WTC11 (cell line): Measurements from ENCODE around the gene TMC6. TPM values are rescaled to one million over a fixed set of nuclear protein-coding genes. Genes with fewer than 3 reads are reported as not detected.

Experiments
- ATAC-seq: fragments of 200-7000 bp; cut with Tn5 transposase; 2 replicates; pipeline ENCODE4 v1.10.0; 2021; ENCODE audit warnings: mild to moderate bottlenecking, moderate library complexity
- CTCF ChIA-PET: fragments of 300-600 bp; sonication (Branson Sonifier 250); formaldehyde crosslinking; loops from one replicate; lab custom pipeline; 2021; ENCODE audit warnings: antibody characterized with exemption; lab: Charles Lee
- POLR2A ChIA-PET: fragments of 350-600 bp; sonication (Branson Sonifier 250); formaldehyde crosslinking; loops from one replicate; lab custom pipeline; 2021; ENCODE audit warnings: antibody characterized with exemption; lab: Charles Lee
- DNase-seq: peaks from one replicate; pipeline ENCODE4 v3.0.0; 2021; ENCODE audit warnings: low spot score
- H3K27ac Mint-ChIP-seq: 2 replicates; pipeline ENCODE4 v1.8.0; 2021; ENCODE audit warnings: mixed read lengths
- H3K27me3 Mint-ChIP-seq: 2 replicates; pipeline ENCODE4 v1.8.0; 2021; ENCODE audit warnings: low read depth, mild to moderate bottlenecking, moderate library complexity, mixed read lengths
- H3K36me3 Mint-ChIP-seq: 2 replicates; pipeline ENCODE4 v1.8.0; 2021; ENCODE audit warnings: mixed read lengths
- H3K4me1 Mint-ChIP-seq: 2 replicates; pipeline ENCODE4 v1.8.0; 2022; ENCODE audit warnings: mixed read lengths
- H3K4me3 Mint-ChIP-seq: 2 replicates; pipeline ENCODE4 v1.8.0; 2021; ENCODE audit warnings: mild to moderate bottlenecking, moderate library complexity, mixed read lengths
- H3K9me3 Mint-ChIP-seq: 2 replicates; pipeline ENCODE4 v1.8.0; 2021; ENCODE audit warnings: mixed read lengths
- CREB1 ChIP-seq: sonication (generic); formaldehyde crosslinking; IDR thresholded peaks from 2 replicates; pipeline ENCODE4 v1.8.0; 2023; ENCODE audit warnings: mild to moderate bottlenecking, missing genetic modification reagents
- ETV6 ChIP-seq: sonication (generic); formaldehyde crosslinking; IDR thresholded peaks from 2 replicates; pipeline ENCODE4 v1.8.1; 2022; ENCODE audit warnings: mild to moderate bottlenecking, missing genetic modification reagents
- JUN ChIP-seq: sonication (generic); formaldehyde crosslinking; IDR thresholded peaks from 2 replicates; pipeline ENCODE4 v1.8.0; 2023; ENCODE audit warnings: mild to moderate bottlenecking, missing genetic modification reagents
- MXD4 ChIP-seq: fragments of 250-450 bp; sonication (Bioruptor Pico); IDR thresholded peaks from 2 replicates; pipeline ENCODE4 v1.8.0; 2021; ENCODE audit warnings: mild to moderate bottlenecking, moderate library complexity, borderline replicate concordance
- NFATC4 ChIP-seq: fragments of 250-450 bp; sonication (Bioruptor Pico); IDR thresholded peaks from 2 replicates; pipeline ENCODE4 v1.9.0; 2021; ENCODE audit warnings: mild to moderate bottlenecking
- PRRX2 ChIP-seq: fragments of 250-450 bp; sonication (Bioruptor Pico); IDR thresholded peaks from 2 replicates; pipeline ENCODE4 v1.8.0; 2021; ENCODE audit warnings: mild to moderate bottlenecking
- RELA ChIP-seq: sonication (generic); formaldehyde crosslinking; IDR thresholded peaks from 2 replicates; pipeline ENCODE4 v1.8.1; 2022; ENCODE audit warnings: missing genetic modification reagents, mild to moderate bottlenecking, borderline replicate concordance
- SMAD4 ChIP-seq: sonication (generic); formaldehyde crosslinking; IDR thresholded peaks from 2 replicates; pipeline ENCODE4 v1.8.0; 2022; ENCODE audit warnings: mild to moderate bottlenecking, missing genetic modification reagents
- TP53 ChIP-seq: sonication (generic); formaldehyde crosslinking; IDR thresholded peaks from 2 replicates; pipeline ENCODE4 v1.8.1; 2023; ENCODE audit warnings: mild to moderate bottlenecking, missing genetic modification reagents
- ZNF138 ChIP-seq: sonication (generic); formaldehyde crosslinking; conservative IDR thresholded peaks from 2 replicates; pipeline ENCODE4 v1.8.1; 2022; ENCODE audit warnings: mild to moderate bottlenecking, moderate library complexity, missing genetic modification reagents
- ZNF317 ChIP-seq: sonication (generic); formaldehyde crosslinking; IDR thresholded peaks from 2 replicates; pipeline ENCODE4 v1.8.1; 2023; ENCODE audit warnings: low read depth, mild to moderate bottlenecking, moderate library complexity, missing genetic modification reagents, borderline replicate concordance
- ZNF423 ChIP-seq: fragments of 250-450 bp; sonication (Bioruptor Pico); IDR thresholded peaks from 2 replicates; pipeline ENCODE4 v2.1.2; 2022; ENCODE audit warnings: mild to moderate bottlenecking, moderate library complexity
- total RNA-seq: library from RNA; stranded (reverse); gene quantifications from 3 replicates; pipeline ENCODE4 v1.2.3, GENCODE V29; 2021
- TF ChIP-seq, protein P1 (sequence below): sonication (generic); formaldehyde crosslinking; IDR thresholded peaks from 2 replicates; pipeline ENCODE4 v1.8.1; 2023; ENCODE audit warnings: mild to moderate bottlenecking, missing genetic modification reagents, borderline replicate concordance
- TF ChIP-seq, protein P2 (sequence below): sonication (generic); formaldehyde crosslinking; IDR thresholded peaks from 2 replicates; pipeline ENCODE4 v1.8.1; 2022; ENCODE audit warnings: missing genetic modification reagents, borderline replicate concordance
- TF ChIP-seq, protein P3 (sequence below): sonication (generic); formaldehyde crosslinking; IDR thresholded peaks from 2 replicates; pipeline ENCODE4 v1.8.1; 2023; ENCODE audit warnings: mild to moderate bottlenecking, moderate library complexity, missing genetic modification reagents
- TF ChIP-seq, protein P4 (sequence below): fragments of 250-450 bp; sonication (Bioruptor Pico); IDR thresholded peaks from 2 replicates; pipeline ENCODE4 v1.9.0; 2021; ENCODE audit warnings: mild to moderate bottlenecking, borderline replicate concordance
- TF ChIP-seq, protein P5 (sequence below): sonication (generic); formaldehyde crosslinking; IDR thresholded peaks from 2 replicates; pipeline ENCODE4 v1.8.1; 2022; ENCODE audit warnings: mild to moderate bottlenecking, moderate library complexity, missing genetic modification reagents

TMC6 gene
- total RNA-seq, 1 experiment from 2014 or later: 120 TPM

DNA sequence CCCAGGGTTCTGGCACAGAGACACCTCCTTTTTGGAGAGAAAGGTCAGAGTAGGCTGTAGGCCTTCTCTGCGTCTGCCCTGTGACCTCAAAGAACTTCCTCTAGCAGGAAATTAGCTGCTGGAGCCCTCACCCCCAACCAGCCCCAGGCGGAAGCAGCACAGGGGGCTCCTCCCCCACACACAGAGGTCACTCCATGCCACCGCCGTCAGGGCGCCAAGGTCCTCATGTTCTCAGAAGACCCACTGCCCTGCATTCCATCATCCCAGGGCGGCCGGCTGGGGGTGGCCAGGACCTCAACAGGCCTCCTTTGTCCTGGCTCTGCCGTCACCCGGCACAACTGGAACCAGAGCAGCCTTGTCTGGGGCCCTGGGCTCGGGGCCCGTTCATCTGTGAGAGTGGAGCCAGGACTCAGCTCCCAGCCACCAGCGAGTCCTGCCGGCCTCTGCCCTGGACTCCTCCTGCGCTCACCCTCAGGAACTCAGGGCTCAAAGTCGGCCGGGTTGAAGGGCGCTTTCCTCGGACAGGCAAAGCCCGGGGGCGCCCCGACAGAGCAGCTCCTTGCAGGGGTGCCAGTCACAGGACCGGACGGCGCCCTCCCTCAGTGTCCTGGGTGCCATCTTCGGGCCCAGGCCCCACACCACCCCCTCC is 1.2 kb downstream of the TMC6 start (continued):
- TF ChIP-seq ZNF423 (peak; percentile 18; the same call in 1 of the 2 replicates), ETV6 (0 out of 2 replicates have a peak, but pooled peaks have one; percentile 43)

DNA sequence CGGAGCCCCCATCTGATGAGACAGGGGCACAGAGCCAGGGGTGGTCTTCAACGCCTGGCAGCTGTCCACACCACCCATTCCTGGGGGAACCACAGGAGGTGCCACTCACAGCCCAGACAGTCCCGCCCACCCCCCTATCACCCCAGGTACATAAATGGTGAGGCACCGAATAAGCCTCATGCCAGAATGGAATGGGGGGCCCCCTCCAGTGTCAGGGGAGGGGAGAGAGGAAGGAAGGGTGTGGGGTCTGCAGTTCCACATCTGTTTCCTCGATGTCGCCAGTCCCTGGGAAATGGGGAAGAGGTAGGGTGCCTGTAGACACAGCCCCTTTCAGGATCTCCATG is 1.7 kb downstream of the TMC6 start:
- ATAC-seq (no peak), DNase-seq (no peak)
- CTCF ChIA-PET: interaction anchor here (1.0 to 4.6 kb wide), 5 partner anchors 13 to 50 kb away, joined by 3 to 65 read pairs (median 4); no protein-coding TSS in a partner anchor
- Mint-ChIP-seq H3K4me1 (peaks cover 26% of the 10 kb centered on the region), H3K4me3 (peak overlapping the region; percentile 80), H3K36me3 (peaks cover 14% of the 10 kb centered on the region), H3K27ac (no peak overlapping the region), H3K9me3 (no peaks in the 10 kb centered on the region)
- TF ChIP-seq, protein P1, sequence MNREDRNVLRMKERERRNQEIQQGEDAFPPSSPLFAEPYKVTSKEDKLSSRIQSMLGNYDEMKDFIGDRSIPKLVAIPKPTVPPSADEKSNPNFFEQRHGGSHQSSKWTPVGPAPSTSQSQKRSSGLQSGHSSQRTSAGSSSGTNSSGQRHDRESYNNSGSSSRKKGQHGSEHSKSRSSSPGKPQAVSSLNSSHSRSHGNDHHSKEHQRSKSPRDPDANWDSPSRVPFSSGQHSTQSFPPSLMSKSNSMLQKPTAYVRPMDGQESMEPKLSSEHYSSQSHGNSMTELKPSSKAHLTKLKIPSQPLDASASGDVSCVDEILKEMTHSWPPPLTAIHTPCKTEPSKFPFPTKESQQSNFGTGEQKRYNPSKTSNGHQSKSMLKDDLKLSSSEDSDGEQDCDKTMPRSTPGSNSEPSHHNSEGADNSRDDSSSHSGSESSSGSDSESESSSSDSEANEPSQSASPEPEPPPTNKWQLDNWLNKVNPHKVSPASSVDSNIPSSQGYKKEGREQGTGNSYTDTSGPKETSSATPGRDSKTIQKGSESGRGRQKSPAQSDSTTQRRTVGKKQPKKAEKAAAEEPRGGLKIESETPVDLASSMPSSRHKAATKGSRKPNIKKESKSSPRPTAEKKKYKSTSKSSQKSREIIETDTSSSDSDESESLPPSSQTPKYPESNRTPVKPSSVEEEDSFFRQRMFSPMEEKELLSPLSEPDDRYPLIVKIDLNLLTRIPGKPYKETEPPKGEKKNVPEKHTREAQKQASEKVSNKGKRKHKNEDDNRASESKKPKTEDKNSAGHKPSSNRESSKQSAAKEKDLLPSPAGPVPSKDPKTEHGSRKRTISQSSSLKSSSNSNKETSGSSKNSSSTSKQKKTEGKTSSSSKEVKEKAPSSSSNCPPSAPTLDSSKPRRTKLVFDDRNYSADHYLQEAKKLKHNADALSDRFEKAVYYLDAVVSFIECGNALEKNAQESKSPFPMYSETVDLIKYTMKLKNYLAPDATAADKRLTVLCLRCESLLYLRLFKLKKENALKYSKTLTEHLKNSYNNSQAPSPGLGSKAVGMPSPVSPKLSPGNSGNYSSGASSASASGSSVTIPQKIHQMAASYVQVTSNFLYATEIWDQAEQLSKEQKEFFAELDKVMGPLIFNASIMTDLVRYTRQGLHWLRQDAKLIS (CRISPR knock-in tag): no peak
- TF ChIP-seq PRRX2 (CRISPR knock-in tag): no peak
- no peak for TF ChIP-seq ZNF138 (CRISPR knock-in tag)
- TF ChIP-seq ZNF317 (CRISPR knock-in tag): no peak
- TF ChIP-seq, protein P2, sequence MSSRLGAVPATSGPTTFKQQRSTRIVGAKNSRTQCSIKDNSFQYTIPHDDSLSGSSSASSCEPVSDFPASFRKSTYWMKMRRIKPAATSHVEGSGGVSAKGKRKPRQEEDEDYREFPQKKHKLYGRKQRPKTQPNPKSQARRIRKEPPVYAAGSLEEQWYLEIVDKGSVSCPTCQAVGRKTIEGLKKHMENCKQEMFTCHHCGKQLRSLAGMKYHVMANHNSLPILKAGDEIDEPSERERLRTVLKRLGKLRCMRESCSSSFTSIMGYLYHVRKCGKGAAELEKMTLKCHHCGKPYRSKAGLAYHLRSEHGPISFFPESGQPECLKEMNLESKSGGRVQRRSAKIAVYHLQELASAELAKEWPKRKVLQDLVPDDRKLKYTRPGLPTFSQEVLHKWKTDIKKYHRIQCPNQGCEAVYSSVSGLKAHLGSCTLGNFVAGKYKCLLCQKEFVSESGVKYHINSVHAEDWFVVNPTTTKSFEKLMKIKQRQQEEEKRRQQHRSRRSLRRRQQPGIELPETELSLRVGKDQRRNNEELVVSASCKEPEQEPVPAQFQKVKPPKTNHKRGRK (CRISPR knock-in tag): no peak
- TF ChIP-seq, protein P3, sequence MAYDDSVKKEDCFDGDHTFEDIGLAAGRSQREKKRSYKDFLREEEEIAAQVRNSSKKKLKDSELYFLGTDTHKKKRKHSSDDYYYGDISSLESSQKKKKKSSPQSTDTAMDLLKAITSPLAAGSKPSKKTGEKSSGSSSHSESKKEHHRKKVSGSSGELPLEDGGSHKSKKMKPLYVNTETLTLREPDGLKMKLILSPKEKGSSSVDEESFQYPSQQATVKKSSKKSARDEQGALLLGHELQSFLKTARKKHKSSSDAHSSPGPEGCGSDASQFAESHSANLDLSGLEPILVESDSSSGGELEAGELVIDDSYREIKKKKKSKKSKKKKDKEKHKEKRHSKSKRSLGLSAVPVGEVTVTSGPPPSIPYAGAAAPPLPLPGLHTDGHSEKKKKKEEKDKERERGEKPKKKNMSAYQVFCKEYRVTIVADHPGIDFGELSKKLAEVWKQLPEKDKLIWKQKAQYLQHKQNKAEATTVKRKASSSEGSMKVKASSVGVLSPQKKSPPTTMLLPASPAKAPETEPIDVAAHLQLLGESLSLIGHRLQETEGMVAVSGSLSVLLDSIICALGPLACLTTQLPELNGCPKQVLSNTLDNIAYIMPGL (CRISPR knock-in tag): no peak
- no peak for TF ChIP-seq TP53
- TF ChIP-seq, protein P4, sequence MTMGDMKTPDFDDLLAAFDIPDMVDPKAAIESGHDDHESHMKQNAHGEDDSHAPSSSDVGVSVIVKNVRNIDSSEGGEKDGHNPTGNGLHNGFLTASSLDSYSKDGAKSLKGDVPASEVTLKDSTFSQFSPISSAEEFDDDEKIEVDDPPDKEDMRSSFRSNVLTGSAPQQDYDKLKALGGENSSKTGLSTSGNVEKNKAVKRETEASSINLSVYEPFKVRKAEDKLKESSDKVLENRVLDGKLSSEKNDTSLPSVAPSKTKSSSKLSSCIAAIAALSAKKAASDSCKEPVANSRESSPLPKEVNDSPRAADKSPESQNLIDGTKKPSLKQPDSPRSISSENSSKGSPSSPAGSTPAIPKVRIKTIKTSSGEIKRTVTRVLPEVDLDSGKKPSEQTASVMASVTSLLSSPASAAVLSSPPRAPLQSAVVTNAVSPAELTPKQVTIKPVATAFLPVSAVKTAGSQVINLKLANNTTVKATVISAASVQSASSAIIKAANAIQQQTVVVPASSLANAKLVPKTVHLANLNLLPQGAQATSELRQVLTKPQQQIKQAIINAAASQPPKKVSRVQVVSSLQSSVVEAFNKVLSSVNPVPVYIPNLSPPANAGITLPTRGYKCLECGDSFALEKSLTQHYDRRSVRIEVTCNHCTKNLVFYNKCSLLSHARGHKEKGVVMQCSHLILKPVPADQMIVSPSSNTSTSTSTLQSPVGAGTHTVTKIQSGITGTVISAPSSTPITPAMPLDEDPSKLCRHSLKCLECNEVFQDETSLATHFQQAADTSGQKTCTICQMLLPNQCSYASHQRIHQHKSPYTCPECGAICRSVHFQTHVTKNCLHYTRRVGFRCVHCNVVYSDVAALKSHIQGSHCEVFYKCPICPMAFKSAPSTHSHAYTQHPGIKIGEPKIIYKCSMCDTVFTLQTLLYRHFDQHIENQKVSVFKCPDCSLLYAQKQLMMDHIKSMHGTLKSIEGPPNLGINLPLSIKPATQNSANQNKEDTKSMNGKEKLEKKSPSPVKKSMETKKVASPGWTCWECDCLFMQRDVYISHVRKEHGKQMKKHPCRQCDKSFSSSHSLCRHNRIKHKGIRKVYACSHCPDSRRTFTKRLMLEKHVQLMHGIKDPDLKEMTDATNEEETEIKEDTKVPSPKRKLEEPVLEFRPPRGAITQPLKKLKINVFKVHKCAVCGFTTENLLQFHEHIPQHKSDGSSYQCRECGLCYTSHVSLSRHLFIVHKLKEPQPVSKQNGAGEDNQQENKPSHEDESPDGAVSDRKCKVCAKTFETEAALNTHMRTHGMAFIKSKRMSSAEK: no peak
- no peak for TF ChIP-seq RELA (CRISPR knock-in tag)
- no peak for TF ChIP-seq JUN (CRISPR knock-in tag)
- TF ChIP-seq SMAD4 (CRISPR knock-in tag): no peak
- no peak for TF ChIP-seq CREB1 (CRISPR knock-in tag)
- no peak for TF ChIP-seq MXD4 (CRISPR knock-in tag)
- TF ChIP-seq, protein P5, sequence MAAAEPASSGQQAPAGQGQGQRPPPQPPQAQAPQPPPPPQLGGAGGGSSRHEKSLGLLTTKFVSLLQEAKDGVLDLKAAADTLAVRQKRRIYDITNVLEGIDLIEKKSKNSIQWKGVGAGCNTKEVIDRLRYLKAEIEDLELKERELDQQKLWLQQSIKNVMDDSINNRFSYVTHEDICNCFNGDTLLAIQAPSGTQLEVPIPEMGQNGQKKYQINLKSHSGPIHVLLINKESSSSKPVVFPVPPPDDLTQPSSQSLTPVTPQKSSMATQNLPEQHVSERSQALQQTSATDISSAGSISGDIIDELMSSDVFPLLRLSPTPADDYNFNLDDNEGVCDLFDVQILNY (CRISPR knock-in tag): no peak
- TF ChIP-seq NFATC4 (CRISPR knock-in tag): no peak
- TF ChIP-seq, all 79 proteins: peak for 0
- POLR2A ChIA-PET: interaction anchor here (1.1 kb wide), 1 partner anchor 60 kb away, joined by 4 read pairs; the partner anchor contains the start of genes AFMID and TK1
- peaks cover 4% of the 10 kb centered on the region; the same call in 1 of the 2 replicates for H3K27me3 Mint-ChIP-seq
